ACC112 (cell line): ENCODE measurements around the gene EPB41L5.

Experiments
- H2AFZ ChIP-seq: fragments of 200-600 bp; sonication (generic); one replicate; pipeline ENCODE4 v1.6.0; 2017; ENCODE audit warnings: antibody characterized with exemption, low read length; ENCODE audit not compliant: unreplicated experiment
- H3K27ac ChIP-seq: fragments of 200-600 bp; sonication (generic); 2 replicates; pipeline ENCODE4 v1.5.1; 2014; ENCODE audit warnings: low read depth, mild to moderate bottlenecking, antibody characterized with exemption, low read length, moderate library complexity
- H3K27me3 ChIP-seq: fragments of 200-600 bp; sonication (generic); 2 replicates; pipeline ENCODE4 v1.6.1; 2014; ENCODE audit warnings: mild to moderate bottlenecking, antibody characterized with exemption, low read length, moderate library complexity, mixed read lengths; ENCODE audit not compliant: insufficient read depth
- H3K36me3 ChIP-seq: fragments of 200-600 bp; sonication (generic); 2 replicates; pipeline ENCODE4 v1.6.1; 2016; ENCODE audit warnings: mild to moderate bottlenecking, antibody characterized with exemption, low read length, moderate library complexity, mixed read lengths; ENCODE audit not compliant: insufficient read depth
- H3K4me1 ChIP-seq: fragments of 200-600 bp; sonication (generic); one replicate; pipeline ENCODE4 v1.6.1; 2016; ENCODE audit warnings: low read length, mixed read lengths; ENCODE audit not compliant: insufficient read depth, unreplicated experiment, control insufficient read depth
- H3K4me3 ChIP-seq: fragments of 200-600 bp; sonication (generic); 2 replicates; pipeline ENCODE4 v1.5.1; 2014; ENCODE audit warnings: mild to moderate bottlenecking, low read depth, low read length
- H3K79me2 ChIP-seq: fragments of 200-600 bp; sonication (generic); one replicate; pipeline ENCODE4 v1.6.0; 2016; ENCODE audit warnings: low read length; ENCODE audit not compliant: control insufficient read depth, unreplicated experiment, insufficient read depth

EPB41L5 gene

GRCh38 chr2:120167272-120167671, 154.4 kb downstream of the EPB41L5 start:
- peaks cover 12% of the 10 kb centered on the region; the same call in 1 of the 2 replicates for H3K36me3 ChIP-seq
- no peak overlapping the region for H2AFZ ChIP-seq
- H3K27me3 ChIP-seq: no peaks in the 10 kb centered on the region
- H3K4me3 ChIP-seq: no peak overlapping the region
- H3K27ac ChIP-seq: no peak overlapping the region
- no peaks in the 10 kb centered on the region for H3K79me2 ChIP-seq
- no peaks in the 10 kb centered on the region for H3K4me1 ChIP-seq

GRCh38 chr2:120169020-120169419, 156.1 kb downstream of the EPB41L5 start:
- Histone ChIP-seq H2AFZ (no peak overlapping the region), H3K79me2 (no peaks in the 10 kb centered on the region), H3K36me3 (peaks cover 12% of the 10 kb centered on the region; the same call in 1 of the 2 replicates), H3K4me3 (no peak overlapping the region), H3K27me3 (no peaks in the 10 kb centered on the region), H3K27ac (no peak overlapping the region), H3K4me1 (no peaks in the 10 kb centered on the region)

GRCh38 chr2:120174963-120175581, 162.2 kb downstream of the EPB41L5 start:
- Histone ChIP-seq H3K27me3 (no peaks in the 10 kb centered on the region), H3K4me1 (no peaks in the 10 kb centered on the region), H3K4me3 (no peak overlapping the region), H3K79me2 (no peaks in the 10 kb centered on the region), H3K27ac (no peak overlapping the region), H3K36me3 (peaks cover 2% of the 10 kb centered on the region; the same call in 1 of the 2 replicates), H2AFZ (no peak overlapping the region)

- Histone ChIP-seq H3K36me3 (no peaks in the 10 kb centered on the region), H2AFZ (no peak overlapping the region), H3K4me1 (no peaks in the 10 kb centered on the region), H3K27me3 (no peaks in the 10 kb centered on the region), H3K27ac (no peak overlapping the region), H3K79me2 (no peaks in the 10 kb centered on the region), H3K4me3 (no peak overlapping the region)
Observed at GRCh38 chr2:120176526-120176925, 163.6 kb downstream of the EPB41L5 start.

GRCh38 chr2:120177001-120177621, 164.2 kb downstream of the EPB41L5 start:
- Histone ChIP-seq H3K4me1 (no peaks in the 10 kb centered on the region), H3K79me2 (no peaks in the 10 kb centered on the region), H3K36me3 (no peaks in the 10 kb centered on the region), H3K27ac (no peak overlapping the region), H3K27me3 (no peaks in the 10 kb centered on the region), H2AFZ (no peak overlapping the region), H3K4me3 (no peak overlapping the region)

GRCh38 chr2:120177973-120178372, 165.1 kb downstream of the EPB41L5 start:
- no peak overlapping the region for H2AFZ ChIP-seq
- H3K27me3 ChIP-seq: no peaks in the 10 kb centered on the region
- no peak overlapping the region for H3K27ac ChIP-seq
- H3K4me3 ChIP-seq: no peak overlapping the region
- no peaks in the 10 kb centered on the region for H3K36me3 ChIP-seq
- no peaks in the 10 kb centered on the region for H3K4me1 ChIP-seq
- no peaks in the 10 kb centered on the region for H3K79me2 ChIP-seq

- no peak overlapping the region for H2AFZ ChIP-seq
Observed at GRCh38 chr2:120179396-120179795, 166.5 kb downstream of the EPB41L5 start.

GRCh38 chr2:120180066-120180465, 167.2 kb downstream of the EPB41L5 start:
- no peaks in the 10 kb centered on the region for H3K27me3 ChIP-seq

More at GRCh38 chr2:120179396-120179795, 166.5 kb downstream of the EPB41L5 start:
- Histone ChIP-seq H3K36me3 (no peaks in the 10 kb centered on the region), H3K27me3 (no peaks in the 10 kb centered on the region), H3K4me1 (no peaks in the 10 kb centered on the region), H3K4me3 (no peak overlapping the region), H3K79me2 (no peaks in the 10 kb centered on the region), H3K27ac (no peak overlapping the region)

GRCh38 chr2:120182019-120182560, 169.2 kb downstream of the EPB41L5 start:
- Histone ChIP-seq H3K36me3 (no peaks in the 10 kb centered on the region), H3K79me2 (no peaks in the 10 kb centered on the region), H3K4me1 (no peaks in the 10 kb centered on the region), H3K27ac (no peak overlapping the region), H2AFZ (no peak overlapping the region), H3K27me3 (no peaks in the 10 kb centered on the region), H3K4me3 (no peak overlapping the region)

More at GRCh38 chr2:120180066-120180465, 167.2 kb downstream of the EPB41L5 start:
- Histone ChIP-seq H3K79me2 (no peaks in the 10 kb centered on the region), H3K4me3 (no peak overlapping the region), H3K36me3 (no peaks in the 10 kb centered on the region), H3K27ac (no peak overlapping the region), H2AFZ (no peak overlapping the region), H3K4me1 (no peaks in the 10 kb centered on the region)

- Histone ChIP-seq H3K36me3 (no peaks in the 10 kb centered on the region), H3K27me3 (no peaks in the 10 kb centered on the region), H3K4me3 (no peak overlapping the region), H3K27ac (no peak overlapping the region), H3K4me1 (no peaks in the 10 kb centered on the region), H2AFZ (no peak overlapping the region), H3K79me2 (no peaks in the 10 kb centered on the region)
Observed at GRCh38 chr2:120189189-120189588, 176.3 kb downstream of the EPB41L5 start.

- Histone ChIP-seq H3K4me3 (no peak overlapping the region), H3K36me3 (no peaks in the 10 kb centered on the region), H3K27ac (no peak overlapping the region), H3K27me3 (no peaks in the 10 kb centered on the region), H3K4me1 (no peaks in the 10 kb centered on the region), H3K79me2 (no peaks in the 10 kb centered on the region), H2AFZ (no peak overlapping the region)
Observed at GRCh38 chr2:120192280-120192679, 179.4 kb downstream of the EPB41L5 start.
